Measurements from ENCODE around the gene PHLDA3.

DNA sequence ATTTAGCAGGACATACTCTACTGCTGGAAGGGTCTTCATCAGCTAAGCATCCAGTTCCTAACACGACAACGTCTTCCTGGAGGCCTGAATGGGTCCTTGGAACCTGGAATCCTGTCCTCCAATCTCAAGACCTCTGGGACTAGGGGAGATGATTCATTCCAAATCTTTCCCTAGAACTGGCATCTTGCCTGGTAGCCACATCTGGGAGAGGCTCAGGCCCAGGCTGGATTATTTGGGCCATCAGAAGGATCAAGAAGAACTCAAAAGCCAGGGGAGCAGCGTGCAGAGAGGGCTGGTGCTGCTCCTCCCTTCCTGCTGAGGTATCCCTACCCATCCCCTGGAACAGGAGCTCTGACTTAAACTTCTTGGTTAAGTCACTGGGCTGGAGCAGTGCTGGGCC is 2.8 kb upstream of the PHLDA3 start:
- TF ChIP-seq CTCF (IDR thresholded peaks at IDR 0.05; ENCODE audit: insufficient read depth, low read depth, low read length): no peak
- TF ChIP-seq EZH2 (IDR thresholded peaks at IDR 0.05; ENCODE audit: insufficient read depth, low read length): no peak

Measured in astrocyte (in vitro differentiated cells and primary cell).